Measurements from ENCODE around the gene ADGRA1.

ADGRA1 gene

DNA sequence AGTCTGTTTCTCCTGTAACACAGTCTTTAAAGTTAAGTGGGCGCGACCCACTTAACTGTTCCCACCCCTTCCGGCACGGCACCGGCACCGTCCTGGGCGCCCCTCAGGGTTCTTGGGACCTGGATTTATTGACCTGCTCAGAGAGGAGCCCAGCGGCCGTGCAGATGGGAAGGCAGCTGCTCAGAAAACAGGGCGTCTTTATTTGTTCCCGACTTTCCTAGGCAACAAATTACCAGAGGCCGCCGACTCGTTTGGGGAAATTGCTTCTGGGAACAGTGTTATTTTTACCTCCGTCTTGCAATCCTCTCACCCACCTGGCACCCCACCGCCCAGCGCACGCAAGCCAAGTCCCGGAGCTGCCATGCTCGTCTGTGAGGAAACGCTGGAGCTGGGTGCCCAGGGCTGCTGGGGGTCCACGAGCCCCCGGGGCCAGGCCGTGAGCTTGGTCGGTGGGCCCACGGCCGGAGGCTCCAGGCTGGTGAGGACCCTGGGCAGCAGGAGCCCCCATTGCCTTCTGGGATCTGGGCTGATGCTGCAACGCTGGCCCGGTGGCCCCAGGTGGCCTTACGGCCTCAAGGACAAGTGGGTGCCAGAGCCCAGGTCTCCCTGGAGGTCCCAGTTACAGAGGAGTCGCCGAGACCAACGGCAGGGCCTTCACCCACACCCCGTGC lies 14.9 kb upstream of the ADGRA1 start:
- DNase-seq (ENCODE audit: low read depth in 3 of 3, low spot score in 1 of 3): no peak

DNA sequence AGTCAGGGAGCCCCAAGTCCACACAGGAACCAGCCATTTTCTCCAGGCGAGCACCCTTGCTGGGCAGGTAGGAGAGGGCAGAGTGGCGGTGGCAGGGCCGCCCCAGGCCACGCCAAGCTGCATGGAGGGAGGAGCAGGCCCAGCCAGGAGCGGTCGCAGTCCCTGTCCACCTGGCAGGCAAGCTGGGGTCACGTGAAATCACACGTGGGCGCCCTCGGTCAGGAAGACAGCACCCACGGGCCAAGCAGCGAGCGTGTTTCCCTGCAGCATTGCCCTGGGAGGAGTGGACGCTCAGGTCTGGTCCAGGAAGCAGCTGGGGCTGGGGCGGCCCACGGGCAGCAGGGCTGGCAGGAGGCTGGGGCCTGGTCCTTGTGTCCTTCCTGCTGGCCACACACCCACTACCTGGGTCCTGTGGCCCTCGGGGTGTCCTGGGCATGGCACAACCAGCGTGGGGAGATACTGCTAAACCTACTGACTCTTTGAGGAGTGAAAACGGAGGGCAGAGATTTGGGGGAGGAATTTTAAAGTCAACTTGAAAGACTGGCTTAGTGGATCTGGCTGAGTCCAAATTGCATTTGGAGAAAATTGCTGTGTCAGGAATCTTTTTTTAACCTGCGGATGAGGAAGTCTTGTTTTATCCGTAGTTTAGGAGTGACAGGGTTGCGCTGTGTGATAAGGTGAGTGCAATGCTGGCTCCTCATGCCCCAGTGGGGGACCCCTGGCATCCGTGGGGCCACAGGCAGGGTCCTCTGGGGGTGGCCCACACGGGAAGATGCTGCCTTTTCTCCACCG lies 12.2 kb upstream of the ADGRA1 start:
- no peak for DNase-seq (ENCODE audit: low read depth in 3 of 3, low spot score in 1 of 3)

DNA sequence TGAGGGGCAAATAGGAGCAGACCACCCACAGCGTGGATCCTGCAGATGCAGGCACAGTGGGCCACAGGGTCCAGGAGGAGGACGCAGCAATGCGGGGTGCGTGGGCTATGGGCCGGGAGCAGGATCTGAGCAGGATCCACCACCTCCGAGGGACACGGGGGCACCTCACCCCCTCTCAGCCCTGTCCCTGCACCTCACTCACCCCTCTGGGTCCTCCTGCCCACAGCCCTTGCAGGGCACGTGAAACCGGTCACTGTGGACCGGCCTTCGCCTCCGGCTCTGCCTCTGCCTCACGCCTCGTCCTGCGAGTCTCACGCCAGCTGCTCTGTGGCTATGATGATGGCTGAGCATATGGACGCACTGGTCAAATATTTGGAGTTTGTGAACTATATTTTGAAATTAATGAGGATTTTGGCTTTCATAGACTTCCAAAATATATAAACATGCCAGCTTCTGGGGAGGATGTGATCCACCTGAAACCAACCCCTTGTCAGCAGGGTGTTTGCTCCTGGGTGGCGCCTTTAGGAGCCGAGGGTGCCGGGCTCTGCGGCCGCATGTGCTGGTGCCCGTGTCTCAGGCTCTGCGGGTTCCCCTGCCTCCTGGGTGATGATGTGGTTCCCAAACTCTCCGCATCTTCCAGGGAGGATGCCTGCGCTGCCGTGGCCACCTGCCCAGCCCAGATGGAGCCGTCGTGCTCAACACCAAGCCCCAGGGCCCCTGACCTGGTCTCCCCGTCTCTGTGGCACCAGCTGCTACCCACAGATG lies 11.3 kb upstream of the ADGRA1 start:
- DNase-seq (ENCODE audit: low read depth in 3 of 3, low spot score in 1 of 3): no peak

DNA sequence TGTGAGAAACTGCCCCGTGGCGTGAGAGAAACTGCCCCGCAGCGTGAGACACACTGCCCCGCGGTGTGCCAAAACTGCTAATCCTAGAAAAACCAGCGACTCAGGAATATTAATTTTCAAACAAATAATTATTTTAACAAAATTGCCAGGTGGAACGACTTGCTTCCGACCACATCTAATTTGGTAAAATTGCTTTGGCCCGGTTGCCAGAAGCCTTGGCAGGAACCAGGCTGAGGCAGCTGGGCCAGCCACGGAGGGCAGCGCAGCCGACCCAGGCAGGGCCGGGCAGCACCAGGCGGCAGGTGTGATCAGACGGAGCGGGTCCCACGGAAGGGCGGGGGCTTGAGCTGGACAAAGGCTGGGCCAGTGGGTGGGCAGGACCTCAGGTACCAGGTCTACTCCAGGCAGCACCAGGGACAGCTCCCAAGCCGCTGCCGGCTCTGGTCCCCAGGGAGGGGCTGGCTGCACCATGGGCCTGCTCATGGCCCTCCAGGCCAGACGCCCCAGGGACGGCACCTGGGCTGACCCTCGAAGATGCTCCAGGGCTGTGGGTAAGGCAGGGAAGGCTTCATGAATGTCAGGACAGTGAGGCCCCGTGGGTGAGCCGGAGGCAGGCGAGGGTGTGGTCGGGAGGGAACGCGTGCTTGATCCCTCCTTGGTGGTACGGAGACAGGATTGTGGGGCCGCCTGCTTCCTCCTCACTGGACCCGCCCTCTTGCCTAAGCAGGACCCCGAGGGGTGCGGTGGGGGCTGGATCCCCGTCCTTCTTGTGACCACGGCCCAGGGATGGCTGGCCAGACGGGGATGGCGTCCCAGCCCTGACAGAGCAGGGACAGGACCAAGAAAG lies 7.7 kb upstream of the ADGRA1 start:
- no peak for DNase-seq (ENCODE audit: low read depth in 3 of 3, low spot score in 1 of 3)

DNA sequence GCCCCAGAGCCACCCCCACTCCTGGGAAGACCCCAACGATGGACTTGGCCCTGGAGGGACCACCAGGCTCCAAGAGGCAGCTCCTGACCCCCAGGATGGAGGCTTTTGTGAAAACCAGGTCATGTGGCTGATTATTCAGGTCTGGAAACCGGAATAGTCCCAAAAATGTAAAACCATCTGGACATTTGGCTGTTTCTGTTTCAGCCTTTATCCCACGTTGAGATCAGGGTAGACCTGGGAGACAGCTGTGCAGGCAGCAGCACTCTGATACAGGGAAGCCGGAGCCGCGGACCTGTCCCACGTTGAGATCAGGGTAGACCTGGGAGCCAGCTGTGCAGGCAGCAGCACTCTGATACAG lies 7.1 kb upstream of the ADGRA1 start:
- DNase-seq (ENCODE audit: low read depth in 3 of 3, low spot score in 1 of 3): no peak

DNA sequence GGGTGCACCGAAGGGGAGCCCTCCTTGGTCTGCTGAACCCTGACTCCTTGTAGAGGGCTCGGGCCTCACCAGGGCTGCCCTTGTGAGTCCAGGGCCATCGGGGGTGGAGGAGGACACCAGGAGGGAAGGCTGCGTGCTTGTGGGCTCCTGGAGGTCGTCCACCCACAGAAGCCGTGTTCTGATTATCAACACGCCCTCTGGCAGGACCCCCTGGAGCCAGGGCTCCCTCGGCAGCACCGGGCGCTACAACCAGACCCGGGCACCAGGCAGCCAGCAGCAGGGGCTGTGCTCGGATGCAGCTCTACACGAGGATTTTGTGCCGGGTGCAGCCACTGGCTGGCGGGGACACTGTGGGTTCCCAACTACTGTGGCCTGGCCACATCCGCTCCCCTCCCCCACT lies 6.1 kb upstream of the ADGRA1 start:
- DNase-seq (ENCODE audit: low read depth in 3 of 3, low spot score in 1 of 3): no peak

DNA sequence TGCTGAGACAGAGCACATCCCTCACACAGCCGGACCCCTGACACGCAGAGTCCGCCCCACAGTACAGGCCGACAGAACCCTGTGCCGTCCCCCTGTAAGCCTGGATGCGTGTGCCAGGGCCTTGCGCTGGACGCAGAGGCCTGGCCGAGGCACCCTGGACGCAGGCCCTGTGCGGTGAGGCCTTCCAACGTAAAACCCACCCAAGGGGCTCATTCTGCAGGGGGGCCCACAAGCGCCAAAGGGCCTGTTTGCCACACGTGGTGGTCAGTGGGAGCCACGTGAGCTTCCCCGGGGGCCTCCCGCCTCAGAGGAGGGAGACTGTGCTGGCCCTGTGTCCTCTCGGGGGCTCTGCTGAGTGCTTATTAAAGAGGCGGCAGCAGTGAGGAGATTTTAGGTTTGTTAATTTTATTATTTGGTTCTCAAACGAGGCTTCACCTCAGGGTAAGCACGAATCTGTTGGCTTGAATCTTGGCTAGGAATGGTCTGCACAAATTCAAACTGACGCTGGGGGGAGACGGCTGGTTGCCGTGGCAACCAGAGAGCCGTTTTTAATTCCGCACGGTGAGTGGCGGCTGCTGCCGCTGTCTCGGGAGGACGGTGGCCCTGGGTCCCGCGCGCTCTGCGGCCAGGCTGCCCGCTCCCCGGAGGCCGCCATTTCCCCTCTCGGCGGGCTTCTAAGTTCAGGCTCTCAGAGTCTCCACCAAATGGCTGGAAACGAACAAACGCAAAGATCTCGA lies 4.9 kb upstream of the ADGRA1 start:
- no peak for DNase-seq (ENCODE audit: low read depth in 3 of 3, low spot score in 1 of 3)

DNA sequence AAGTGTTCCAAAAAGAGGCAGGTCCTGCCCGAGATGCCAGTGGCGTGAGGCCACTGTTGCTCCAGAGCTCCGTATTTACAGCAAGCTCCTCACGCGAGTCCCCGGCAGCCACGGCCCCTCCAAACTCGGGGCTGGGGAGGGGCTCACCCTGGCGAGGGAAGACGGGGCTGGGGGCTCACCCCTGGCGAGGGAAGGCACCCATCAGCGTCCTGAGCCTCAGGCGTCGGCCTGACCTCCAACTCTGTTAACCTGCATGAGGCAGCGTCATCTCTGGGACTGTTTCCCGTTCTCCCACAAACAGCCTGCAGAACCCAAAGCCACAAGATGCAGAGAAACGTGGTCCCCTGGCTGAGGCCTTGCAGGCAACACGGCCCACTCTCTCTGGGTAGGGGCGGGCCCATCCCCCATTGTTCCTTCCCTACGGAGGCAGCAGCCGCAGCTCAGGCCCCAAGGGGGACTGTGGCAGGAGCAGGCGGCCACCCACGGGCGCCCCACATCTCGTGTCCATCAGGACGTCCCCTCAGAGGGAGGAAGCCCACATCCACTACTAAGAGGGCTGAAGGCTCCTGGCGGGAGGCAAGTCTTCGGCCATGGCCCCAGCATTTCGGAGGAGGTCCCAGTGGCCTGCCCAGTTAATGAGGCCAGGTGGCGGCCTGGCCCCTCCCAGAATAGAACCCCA lies 4.2 kb upstream of the ADGRA1 start:
- DNase-seq (ENCODE audit: low read depth in 3 of 3, low spot score in 1 of 3): no peak

DNA sequence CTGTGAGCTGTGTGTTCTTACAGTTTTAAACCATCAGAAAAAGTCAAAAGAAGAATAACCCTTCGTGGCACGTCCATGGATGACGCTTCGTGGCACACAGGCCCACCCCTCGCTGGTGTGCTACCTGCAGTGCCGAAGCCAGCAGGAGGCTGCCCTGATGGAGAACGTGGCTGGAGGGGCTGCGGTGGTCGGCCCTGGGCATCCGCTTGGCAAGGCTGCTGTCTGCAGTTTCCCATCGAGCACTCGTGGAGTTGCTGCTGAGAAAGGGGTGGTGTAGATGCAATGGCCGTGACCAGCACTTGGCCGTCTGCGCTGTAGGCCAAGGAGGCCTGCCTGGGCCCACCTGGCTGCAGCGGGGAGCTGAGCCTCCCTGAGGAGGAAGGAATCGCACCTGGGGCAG lies 3.2 kb upstream of the ADGRA1 start:
- no peak for DNase-seq (ENCODE audit: low read depth in 3 of 3, low spot score in 1 of 3)

DNA sequence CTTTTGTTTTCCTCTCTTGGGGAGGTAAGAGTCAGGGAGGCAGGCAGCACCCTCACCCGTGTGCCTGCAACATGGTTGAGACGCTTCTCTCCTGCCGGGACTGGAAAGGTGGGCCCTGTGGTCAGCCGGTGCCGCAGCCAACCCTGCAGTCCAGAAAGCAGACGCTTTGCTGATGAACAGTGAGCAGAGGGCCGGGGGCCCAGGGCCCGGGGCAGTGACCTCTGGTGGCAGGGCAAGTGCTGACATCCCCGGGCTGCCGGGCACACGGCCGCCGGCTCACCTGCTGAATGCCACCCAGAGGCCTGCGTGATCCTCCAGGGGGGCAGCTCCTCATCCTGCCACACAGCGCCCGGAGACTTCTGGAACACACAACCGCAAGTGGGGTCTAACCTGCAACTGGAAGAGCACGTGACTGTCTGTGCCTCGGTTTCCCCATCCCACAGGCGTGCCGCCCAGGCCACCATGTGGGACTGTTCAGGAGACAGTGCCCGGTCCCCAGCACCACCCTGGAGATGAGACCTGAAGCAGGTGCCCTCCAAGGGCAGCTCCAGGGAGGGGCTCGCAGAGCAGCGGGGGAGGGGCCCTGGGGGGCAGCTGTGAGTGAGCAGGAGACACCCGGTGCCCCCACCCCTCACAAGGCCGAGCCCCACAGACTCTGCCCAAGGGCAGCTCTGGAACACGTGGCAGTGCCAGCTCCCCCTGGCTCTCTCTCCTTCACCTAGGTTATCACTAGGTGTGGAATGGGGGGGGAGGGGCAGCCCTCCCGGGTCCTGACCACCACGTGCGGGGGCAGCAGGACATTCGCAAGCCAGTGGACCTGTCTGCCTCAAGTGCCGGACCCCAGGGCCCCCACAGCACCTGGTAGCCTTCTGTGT lies 2.2 kb upstream of the ADGRA1 start:
- no peak for DNase-seq (ENCODE audit: low read depth in 3 of 3, low spot score in 1 of 3)

DNA sequence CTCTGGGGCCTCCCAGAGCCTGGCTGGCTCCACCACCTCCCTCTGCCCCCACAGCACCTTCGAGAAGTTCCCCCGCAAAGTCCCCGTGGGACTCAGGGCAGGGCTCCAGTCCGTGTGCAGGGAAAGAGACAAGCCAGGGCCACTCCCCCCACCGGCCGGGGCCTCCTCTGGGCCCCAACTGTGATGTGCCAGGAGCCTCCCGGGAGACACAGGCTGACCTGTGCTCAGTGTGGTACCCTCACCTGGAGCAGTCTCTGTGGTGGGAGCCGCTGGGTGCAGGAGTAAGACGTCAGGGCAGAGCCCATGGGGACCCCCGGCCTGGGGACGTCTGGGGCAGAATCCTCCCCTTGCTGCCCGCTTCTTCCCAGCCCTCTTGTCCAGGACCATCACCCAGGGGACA lies 1.5 kb upstream of the ADGRA1 start:
- no peak for DNase-seq (ENCODE audit: low read depth in 3 of 3, low spot score in 1 of 3)

DNA sequence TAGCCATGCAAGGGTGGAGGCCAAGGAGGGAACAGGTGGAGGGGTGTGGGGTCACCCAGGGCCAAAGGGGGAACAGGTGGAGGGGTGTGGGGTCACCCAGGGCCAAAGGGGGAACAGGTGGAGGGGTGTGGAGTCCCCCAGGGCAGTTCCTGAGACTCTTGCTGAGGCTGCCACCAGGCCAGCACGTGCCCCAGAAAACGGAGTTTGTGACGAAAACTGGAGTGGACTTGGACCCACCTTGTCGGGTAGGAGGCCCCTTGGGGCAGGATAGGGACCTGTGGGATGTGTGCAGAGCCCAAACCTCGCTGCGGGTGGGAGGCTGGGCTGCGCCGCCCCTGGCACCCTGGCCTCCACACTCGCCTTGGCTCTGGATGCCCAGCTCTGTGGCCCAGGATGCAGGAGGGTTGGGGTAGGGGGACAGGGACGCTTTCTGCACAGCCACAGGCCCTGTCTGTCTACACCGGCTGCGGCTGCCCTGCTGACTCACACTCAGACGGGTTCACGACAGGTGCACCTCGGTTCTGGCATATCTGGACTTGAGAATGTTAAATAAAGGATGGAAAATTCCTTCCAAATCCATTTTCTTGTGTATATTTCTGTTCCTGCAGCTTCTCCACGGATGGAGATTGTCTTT lies 562 bp upstream of the ADGRA1 start:
- no peak for DNase-seq (ENCODE audit: low read depth in 3 of 3, low spot score in 1 of 3)

DNA sequence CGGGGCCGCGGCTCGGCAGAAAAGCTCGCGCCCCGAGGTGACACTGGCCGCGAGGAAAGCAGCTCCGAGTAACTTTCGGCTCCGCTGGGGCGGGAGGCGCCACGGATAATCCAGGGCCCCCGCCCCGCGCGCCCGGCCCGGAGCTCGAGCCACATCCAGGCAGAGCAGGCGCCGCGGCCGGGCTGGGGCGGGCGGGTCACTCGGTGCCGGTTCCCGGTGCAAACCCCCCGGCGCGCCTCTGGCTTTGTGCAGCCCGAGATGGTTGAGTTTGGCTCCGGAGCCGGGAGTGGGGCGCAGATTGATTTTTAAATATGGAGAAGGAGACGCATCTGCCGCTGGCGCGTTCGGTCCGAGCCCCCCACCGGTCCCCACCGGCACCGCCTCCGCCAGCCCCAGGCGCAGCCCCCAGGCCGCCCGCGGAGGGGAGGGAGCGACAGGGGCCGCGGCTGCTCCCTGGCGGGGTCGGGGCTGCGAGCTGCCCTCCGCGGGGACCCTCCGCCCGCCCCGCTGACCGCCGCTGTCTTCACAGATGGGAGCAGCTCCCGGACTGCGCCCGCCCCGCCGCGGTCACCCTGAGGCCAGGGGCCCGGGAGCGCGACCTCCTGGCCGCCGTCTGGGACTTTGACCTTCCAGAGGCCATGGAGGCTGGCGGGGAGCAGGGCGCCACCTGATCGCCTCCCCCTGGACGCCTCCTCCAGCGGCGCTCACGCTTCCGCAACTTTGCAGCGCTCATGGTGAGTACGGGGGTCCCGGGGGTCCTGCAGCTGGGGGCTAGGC lies 643 bp downstream of the ADGRA1 start:
- no peak for DNase-seq (ENCODE audit: low read depth in 3 of 3, low spot score in 1 of 3)

DNA sequence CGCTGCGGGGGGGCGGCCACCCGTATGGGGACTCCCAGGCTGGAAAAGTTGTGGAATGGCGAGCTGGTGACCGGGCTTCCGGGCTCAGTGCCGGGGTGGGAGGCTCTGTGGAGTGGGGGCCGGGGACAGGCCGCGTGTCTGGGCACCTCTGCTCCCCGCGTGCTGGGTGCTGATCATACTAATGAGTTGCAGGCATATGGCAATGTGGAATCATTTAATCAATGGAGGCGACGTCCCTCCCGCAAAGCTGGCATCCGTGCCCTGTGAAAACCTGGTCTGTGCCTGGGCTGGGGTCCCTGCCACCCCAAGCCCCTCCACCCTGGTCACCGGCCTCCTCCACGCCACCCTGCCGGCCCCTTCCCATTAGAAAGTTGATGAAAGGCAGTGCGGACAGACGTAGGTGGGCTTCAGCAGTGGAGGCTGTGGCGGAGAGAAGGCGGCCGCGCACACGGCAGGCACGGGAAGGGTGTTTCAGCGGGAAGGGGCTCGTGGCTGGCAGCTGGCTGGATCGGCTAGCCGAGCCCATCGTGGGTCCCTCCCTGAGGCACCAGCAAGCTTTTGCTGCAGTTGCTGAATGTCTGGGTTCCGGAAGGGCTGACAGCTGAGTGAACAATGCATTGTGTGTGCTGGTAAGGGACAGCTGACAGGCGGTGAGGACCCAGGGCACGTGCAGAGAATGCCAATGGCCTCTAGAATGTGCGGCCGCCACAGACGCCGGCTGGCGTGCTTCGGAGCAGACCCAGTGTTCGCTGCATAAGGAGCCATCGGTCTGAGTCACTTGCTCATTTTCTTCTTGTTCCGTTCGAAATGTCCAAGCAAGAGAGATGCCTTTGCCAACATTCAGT lies 1.5 kb downstream of the ADGRA1 start:
- DNase-seq (ENCODE audit: low read depth in 3 of 3, low spot score in 1 of 3): no peak

DNA sequence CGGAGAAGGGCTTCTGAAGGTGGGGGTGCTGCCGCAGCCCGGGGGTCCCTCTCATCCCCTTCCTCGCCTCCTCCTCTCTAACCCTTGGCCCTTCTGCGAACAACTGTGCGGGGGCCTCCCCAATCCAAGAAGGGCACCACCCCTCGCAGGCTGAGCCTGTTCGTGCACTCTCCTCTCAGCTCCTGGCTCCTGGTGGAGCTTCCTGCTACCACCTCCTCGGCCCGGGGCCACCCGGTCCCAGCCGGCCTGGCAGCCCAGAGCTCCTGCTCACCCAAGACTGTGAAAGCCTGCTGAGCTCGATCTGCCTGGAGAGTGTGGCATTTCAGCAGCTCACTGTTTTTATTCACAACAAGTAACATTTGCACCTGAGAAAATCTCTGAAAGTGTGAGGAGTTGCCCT lies 2.4 kb downstream of the ADGRA1 start:
- DNase-seq (ENCODE audit: low read depth in 3 of 3, low spot score in 1 of 3): no peak

DNA sequence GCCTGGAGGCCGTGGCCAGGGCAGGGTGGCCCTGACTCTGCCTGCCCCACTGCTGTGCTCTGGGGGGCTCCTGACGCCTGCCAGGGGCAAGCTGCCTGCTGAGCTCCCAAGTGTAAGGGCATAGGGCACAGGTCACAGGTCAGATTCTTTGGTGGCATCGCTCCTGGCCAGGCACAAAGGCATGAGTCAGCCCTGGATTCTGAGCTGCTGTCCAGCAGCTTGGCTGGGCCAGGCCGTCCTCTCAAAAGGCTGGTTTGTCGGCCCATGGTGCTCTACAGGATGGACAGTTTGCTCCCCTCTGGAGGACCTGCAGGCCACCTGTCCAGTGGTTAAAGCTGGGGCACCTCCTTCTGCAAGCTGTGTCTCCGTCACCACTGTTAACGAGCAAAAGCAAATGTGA lies 2.9 kb downstream of the ADGRA1 start:
- DNase-seq (ENCODE audit: low read depth in 3 of 3, low spot score in 1 of 3): no peak

DNA sequence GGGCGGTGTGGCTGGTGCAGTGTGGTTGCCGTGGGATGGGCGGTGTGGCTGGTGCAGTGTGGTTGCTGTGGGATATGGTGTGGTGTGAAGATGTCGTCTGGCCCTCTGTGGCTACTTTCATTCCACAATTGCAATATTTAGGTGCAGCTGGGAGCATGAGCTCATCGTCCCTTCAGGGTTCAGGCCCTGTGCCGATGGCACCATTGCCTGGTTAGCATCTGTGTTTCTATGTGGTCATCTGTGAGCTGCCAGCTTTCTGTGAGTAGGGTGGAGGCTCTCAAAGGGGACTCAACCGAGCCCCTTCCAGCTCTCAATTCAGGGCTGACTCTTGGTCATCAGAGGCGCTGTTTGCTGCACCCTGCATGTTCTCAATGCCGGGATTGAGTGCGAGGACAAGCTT lies 3.6 kb downstream of the ADGRA1 start:
- no peak for DNase-seq (ENCODE audit: low read depth in 3 of 3, low spot score in 1 of 3)
